Measurements from ENCODE around the gene ACAD10.

DNA sequence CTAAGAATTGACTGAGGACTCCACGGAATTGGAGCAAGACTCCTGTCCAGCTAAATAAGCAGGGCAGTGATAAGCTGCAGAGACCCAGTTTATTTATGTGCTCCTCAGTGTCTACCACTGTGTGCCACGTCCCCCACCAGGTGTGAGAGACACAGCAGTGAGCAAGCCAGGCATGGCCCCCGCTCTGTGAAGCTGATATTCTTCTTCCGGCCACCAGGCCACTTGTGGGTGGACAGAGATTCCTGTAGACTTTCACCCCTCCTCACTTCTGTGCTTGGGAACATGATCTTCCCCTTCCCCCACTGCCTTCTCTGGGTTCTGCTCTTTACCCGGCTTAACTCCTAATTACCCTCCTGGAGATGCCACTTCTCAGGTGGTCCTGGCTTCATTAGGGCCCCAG is 21.4 kb upstream of the ACAD10 start:
- no peak for TF ChIP-seq CBX3 (IDR thresholded peaks at IDR 0.05; ENCODE audit: low read depth)
- TF ChIP-seq, protein P1, sequence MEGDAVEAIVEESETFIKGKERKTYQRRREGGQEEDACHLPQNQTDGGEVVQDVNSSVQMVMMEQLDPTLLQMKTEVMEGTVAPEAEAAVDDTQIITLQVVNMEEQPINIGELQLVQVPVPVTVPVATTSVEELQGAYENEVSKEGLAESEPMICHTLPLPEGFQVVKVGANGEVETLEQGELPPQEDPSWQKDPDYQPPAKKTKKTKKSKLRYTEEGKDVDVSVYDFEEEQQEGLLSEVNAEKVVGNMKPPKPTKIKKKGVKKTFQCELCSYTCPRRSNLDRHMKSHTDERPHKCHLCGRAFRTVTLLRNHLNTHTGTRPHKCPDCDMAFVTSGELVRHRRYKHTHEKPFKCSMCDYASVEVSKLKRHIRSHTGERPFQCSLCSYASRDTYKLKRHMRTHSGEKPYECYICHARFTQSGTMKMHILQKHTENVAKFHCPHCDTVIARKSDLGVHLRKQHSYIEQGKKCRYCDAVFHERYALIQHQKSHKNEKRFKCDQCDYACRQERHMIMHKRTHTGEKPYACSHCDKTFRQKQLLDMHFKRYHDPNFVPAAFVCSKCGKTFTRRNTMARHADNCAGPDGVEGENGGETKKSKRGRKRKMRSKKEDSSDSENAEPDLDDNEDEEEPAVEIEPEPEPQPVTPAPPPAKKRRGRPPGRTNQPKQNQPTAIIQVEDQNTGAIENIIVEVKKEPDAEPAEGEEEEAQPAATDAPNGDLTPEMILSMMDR (IDR thresholded peaks at IDR 0.05 in 2 of 3, conservative IDR thresholded peaks at IDR 0.05 in 1 of 3; ENCODE audit: borderline replicate concordance in 1 of 3, insufficient read depth in 1 of 3, low read depth in 2 of 3, low read length in 2 of 3): 0 out of 6 replicates have a peak, but pooled peaks of 1 of the 3 experiments have one; percentile 6

Measured in HCT116 (cell line).